ENCODE results near the gene SYDE2. TPM values are rescaled to one million over a fixed set of nuclear protein-coding genes. Genes with fewer than 3 reads are reported as not detected.
A peak's percentile ranks its signal among the peaks of the same experiment; 100 is the strongest.

SYDE2 gene
- total RNA-seq, 4 donors from 2014 or later, result 75.5 to 119 (median 99.3) TPM

- Histone ChIP-seq H3K27me3 (no peaks in the 10 kb centered on the region), H3K36me3 (no peaks in the 10 kb centered on the region), H3K27ac (replicated peaks in 1 of 4) (peak overlapping the region in 3 of 4 donors; percentile 6 to 51 (median 14)), H3K4me1 (peaks cover 0 to 31% (median 21%) of the 10 kb centered on the region in 4 donors), H3K9me3 (no peaks in the 10 kb centered on the region), H3K4me3 (peak overlapping the region in 1 of 4 donors; percentile 8)
- WGBS, result 63% methylated on average over 5 of the region's 5 CpGs
- intact Hi-C loops (cut with DNase I), result no loop called here
- no peak for DNase-seq (ENCODE audit: extremely low spot score)
- TF ChIP-seq EP300 (IDR thresholded peaks at IDR 0.05) (no peak), POLR2AphosphoS5 (IDR thresholded peaks at IDR 0.05) (no peak), CTCF (IDR thresholded peaks at IDR 0.05) (no peak), POLR2A (IDR thresholded peaks at IDR 0.05; ENCODE audit: low read depth) (no peak)
Measured at GRCh38 chr1:85214654-85215053, 13.8 kb upstream of the SYDE2 start.

- 82% methylated on average over 2 of the region's 2 CpGs for WGBS
- Histone ChIP-seq H3K4me3 (no peak overlapping the region), H3K27me3 (no peaks in the 10 kb centered on the region), H3K4me1 (peaks cover 0 to 10% (median 7%) of the 10 kb centered on the region in 4 donors), H3K36me3 (no peaks in the 10 kb centered on the region), H3K9me3 (no peaks in the 10 kb centered on the region), H3K27ac (replicated peaks in 1 of 4) (no peak overlapping the region)
- TF ChIP-seq CTCF (IDR thresholded peaks at IDR 0.05), result no peak
- no peak for TF ChIP-seq POLR2AphosphoS5 (IDR thresholded peaks at IDR 0.05)
- TF ChIP-seq EP300 (IDR thresholded peaks at IDR 0.05), result no peak
- TF ChIP-seq POLR2A (IDR thresholded peaks at IDR 0.05; ENCODE audit: low read depth), result no peak
- intact Hi-C loops (cut with DNase I), result no loop called here
- DNase-seq (ENCODE audit: extremely low spot score), result no peak
Measured at GRCh38 chr1:85208488-85208887, 7.7 kb upstream of the SYDE2 start.

- WGBS, result 73% methylated on average over 2 of the region's 2 CpGs
- no peak for DNase-seq (ENCODE audit: extremely low spot score)
- Histone ChIP-seq H3K27me3 (no peaks in the 10 kb centered on the region), H3K4me1 (peaks cover 11 to 29% (median 26%) of the 10 kb centered on the region in 4 donors), H3K4me3 (no peak overlapping the region), H3K36me3 (no peaks in the 10 kb centered on the region), H3K27ac (replicated peaks in 1 of 4) (no peak overlapping the region), H3K9me3 (no peaks in the 10 kb centered on the region)
- TF ChIP-seq POLR2AphosphoS5 (IDR thresholded peaks at IDR 0.05) (no peak), POLR2A (IDR thresholded peaks at IDR 0.05; ENCODE audit: low read depth) (no peak), CTCF (IDR thresholded peaks at IDR 0.05) (no peak), EP300 (IDR thresholded peaks at IDR 0.05) (no peak)
- intact Hi-C loops (cut with DNase I), result no loop called here
Measured at GRCh38 chr1:85203573-85204171, 2.9 kb upstream of the SYDE2 start.

- H3K27me3 ChIP-seq, result no peaks in the 10 kb centered on the region
- H3K36me3 ChIP-seq, result no peaks in the 10 kb centered on the region
- peaks cover 11 to 29% (median 26%) of the 10 kb centered on the region in 4 donors for H3K4me1 ChIP-seq
- TF ChIP-seq POLR2AphosphoS5 (IDR thresholded peaks at IDR 0.05) (no peak), POLR2A (IDR thresholded peaks at IDR 0.05; ENCODE audit: low read depth) (no peak), CTCF (IDR thresholded peaks at IDR 0.05) (no peak), EP300 (IDR thresholded peaks at IDR 0.05) (no peak)
- H3K27ac ChIP-seq (replicated peaks in 1 of 4), result peak overlapping the region in 3 of 4 donors; percentile 97 to 99 (median 98)
- WGBS, result 75% methylated on average over 2 of the region's 2 CpGs
- H3K9me3 ChIP-seq, result no peaks in the 10 kb centered on the region
- peak overlapping the region; percentile 92 to 97 (median 96) for H3K4me3 ChIP-seq
- no peak for DNase-seq (ENCODE audit: extremely low spot score)
- intact Hi-C loops (cut with DNase I), result no loop called here
Measured at GRCh38 chr1:85202864-85203255, 2.0 kb upstream of the SYDE2 start.
